Trophoblast cell (in vitro differentiated cells and primary cell): ENCODE data around the gene RTN1.

Experiments used
- DNase-seq, 2 donors: peaks; one replicate each; pipeline ENCODE4 v3.0.0-alpha.2; 2016
- H2AFZ ChIP-seq: 2 replicates; pipeline ENCODE4 v1.6.1; 2013; ENCODE audit warnings: low read length, moderate library complexity, mild to moderate bottlenecking; ENCODE audit not compliant: insufficient read depth, poor library complexity
- H2AK5ac ChIP-seq: 2 replicates; pipeline ENCODE4 v1.6.1; 2013; ENCODE audit warnings: mild to moderate bottlenecking, low read length
- H2BK120ac ChIP-seq: 2 replicates; pipeline ENCODE4 v1.6.1; 2013; ENCODE audit warnings: low read length, mild to moderate bottlenecking, moderate library complexity; ENCODE audit not compliant: insufficient read depth, poor library complexity
- H2BK12ac ChIP-seq: 2 replicates; pipeline ENCODE4 v1.6.1; 2013; ENCODE audit warnings: mild to moderate bottlenecking, low read length, moderate library complexity
- H2BK5ac ChIP-seq: 2 replicates; pipeline ENCODE4 v1.6.1; 2013; ENCODE audit warnings: low read length, low read depth, moderate library complexity, mild to moderate bottlenecking; ENCODE audit not compliant: poor library complexity
- H3K14ac ChIP-seq: 2 replicates; pipeline ENCODE4 v1.6.1; 2013; ENCODE audit warnings: mild to moderate bottlenecking, low read length
- H3K18ac ChIP-seq: 2 replicates; pipeline ENCODE4 v1.6.1; 2013; ENCODE audit warnings: mild to moderate bottlenecking, low read length
- H3K23ac ChIP-seq: 2 replicates; pipeline ENCODE4 v1.6.1; 2013; ENCODE audit warnings: low read length
- H3K27ac ChIP-seq: 2 replicates; pipeline ENCODE4 v1.5.1; 2013; ENCODE audit warnings: low read depth, mild to moderate bottlenecking, inconsistent platforms, low read length, moderate library complexity
- H3K27me3 ChIP-seq: 2 replicates; pipeline ENCODE4 v1.6.1; 2013; ENCODE audit warnings: inconsistent platforms, mild to moderate bottlenecking, low read length, moderate library complexity; ENCODE audit not compliant: insufficient read depth
- H3K36me3 ChIP-seq, 2 experiments: 1 replicate in 1 of 2; 2 replicates in 1 of 2; pipeline ENCODE4 v1.6.1; 2013; ENCODE audit warnings: low read length in 2 of 2, mild to moderate bottlenecking in 2 of 2, moderate library complexity in 1 of 2; ENCODE audit not compliant: insufficient read depth in 2 of 2, control insufficient read depth in 1 of 2
- H3K4ac ChIP-seq: 2 replicates; pipeline ENCODE4 v1.6.1; 2013; ENCODE audit warnings: low read depth, mild to moderate bottlenecking, low read length, moderate library complexity
- H3K4me1 ChIP-seq, 2 experiments: 1 replicate in 1 of 2; 2 replicates in 1 of 2; pipeline ENCODE4 v1.6.1; 2013; ENCODE audit warnings: low read length in 2 of 2, mild to moderate bottlenecking in 2 of 2, moderate library complexity in 1 of 2; ENCODE audit not compliant: insufficient read depth in 2 of 2, control insufficient read depth in 1 of 2
- H3K4me2 ChIP-seq: 2 replicates; pipeline ENCODE4 v1.6.1; 2013; ENCODE audit warnings: inconsistent platforms, mild to moderate bottlenecking, low read length, moderate library complexity
- H3K4me3 ChIP-seq: 2 replicates; pipeline ENCODE4 v1.5.1; 2013; ENCODE audit warnings: mild to moderate bottlenecking, low read depth, low read length, inconsistent platforms
- H3K79me1 ChIP-seq: one replicate; pipeline ENCODE4 v1.6.1; 2013; ENCODE audit warnings: low read length
- H3K79me2 ChIP-seq: 2 replicates; pipeline ENCODE4 v1.6.1; 2013; ENCODE audit warnings: low read length, mild to moderate bottlenecking; ENCODE audit not compliant: control insufficient read depth, insufficient read depth, poor library complexity
- H3K9ac ChIP-seq: 2 replicates; pipeline ENCODE4 v1.6.1; 2013; ENCODE audit warnings: mild to moderate bottlenecking, low read length
- H3K9me3 ChIP-seq: 2 replicates; pipeline ENCODE4 v1.6.1; 2013; ENCODE audit warnings: low read depth, mild to moderate bottlenecking, control low read depth, inconsistent platforms, low read length; ENCODE audit not compliant: insufficient read depth
- H4K12ac ChIP-seq: 2 replicates; pipeline ENCODE4 v1.6.1; 2013; ENCODE audit warnings: low read depth, mild to moderate bottlenecking, low read length, moderate library complexity
- H4K8ac ChIP-seq: 2 replicates; pipeline ENCODE4 v1.6.1; 2013; ENCODE audit warnings: low read depth, mild to moderate bottlenecking, low read length, moderate library complexity
- H4K91ac ChIP-seq: one replicate; pipeline ENCODE4 v1.6.1; 2013; ENCODE audit warnings: low read depth, mild to moderate bottlenecking, low read length, moderate library complexity
- WGBS: extraction: QIAGEN DNeasy Blood & Tissue Kit; methylation state at CpG from one replicate; pipeline ENCODE4 v1.1.7; 2013; ENCODE audit warnings: missing lambda C conversion rate; ENCODE audit not compliant: insufficient read length, insufficient coverage; ENCODE audit errors: extremely low coverage; 5-methylcytosine and 5-hydroxymethylcytosine counted together

Gene RTN1

GRCh38 chr14:59595071-59595470 lies 275.5 kb downstream of the RTN1 start:
- Histone ChIP-seq H3K79me2 (no peaks in the 10 kb centered on the region), H3K4ac (no peak overlapping the region)

GRCh38 chr14:59591641-59592370 lies 278.8 kb downstream of the RTN1 start:
- Histone ChIP-seq H3K18ac (no peak overlapping the region), H3K4me3 (no peak overlapping the region), H4K91ac (no peak overlapping the region), H2AFZ (no peak overlapping the region), H3K9ac (no peak overlapping the region), H3K14ac (no peak overlapping the region), H3K23ac (no peak overlapping the region), H3K27me3 (no peaks in the 10 kb centered on the region), H2BK120ac (no peak overlapping the region), H3K79me2 (no peaks in the 10 kb centered on the region), H4K12ac (no peak overlapping the region), H3K79me1 (no peaks in the 10 kb centered on the region), H3K27ac (no peak overlapping the region), H3K4ac (no peak overlapping the region), H2BK12ac (no peak overlapping the region), H3K4me2 (no peak overlapping the region), H2AK5ac (no peak overlapping the region), H4K8ac (no peak overlapping the region), H3K36me3 (no peaks in the 10 kb centered on the region), H2BK5ac (no peak overlapping the region), H3K9me3 (no peaks in the 10 kb centered on the region), H3K4me1 (no peaks in the 10 kb centered on the region)
- WGBS = no CpG with 5 or more reads among the region's 5 CpGs
- DNase-seq = no peak

More at GRCh38 chr14:59595071-59595470, 275.5 kb downstream of the RTN1 start:
- no peak overlapping the region for H2AK5ac ChIP-seq
- H3K27me3 ChIP-seq = no peaks in the 10 kb centered on the region
- no peak overlapping the region for H2AFZ ChIP-seq
- DNase-seq = no peak
- H3K23ac ChIP-seq = no peak overlapping the region
- H2BK5ac ChIP-seq = no peak overlapping the region
- H3K18ac ChIP-seq = no peak overlapping the region
- no peaks in the 10 kb centered on the region for H3K36me3 ChIP-seq
- H3K4me1 ChIP-seq = no peaks in the 10 kb centered on the region
- no CpG with 5 or more reads among the region's 6 CpGs for WGBS
- H3K9me3 ChIP-seq = no peaks in the 10 kb centered on the region
- no peak overlapping the region for H2BK120ac ChIP-seq
- H4K12ac ChIP-seq = no peak overlapping the region
- no peak overlapping the region for H4K91ac ChIP-seq
- no peak overlapping the region for H3K9ac ChIP-seq
- no peak overlapping the region for H4K8ac ChIP-seq
- H3K4me3 ChIP-seq = no peak overlapping the region
- no peaks in the 10 kb centered on the region for H3K79me1 ChIP-seq
- H3K27ac ChIP-seq = no peak overlapping the region
- H3K14ac ChIP-seq = no peak overlapping the region
- H2BK12ac ChIP-seq = no peak overlapping the region
- H3K4me2 ChIP-seq = no peak overlapping the region

GRCh38 chr14:59588101-59588500 lies 282.5 kb downstream of the RTN1 start:
- Histone ChIP-seq H2BK12ac (no peak overlapping the region), H4K91ac (no peak overlapping the region), H3K18ac (no peak overlapping the region), H4K12ac (no peak overlapping the region), H3K4ac (no peak overlapping the region), H3K14ac (no peak overlapping the region), H2BK120ac (no peak overlapping the region), H3K79me2 (no peaks in the 10 kb centered on the region), H3K23ac (no peak overlapping the region), H3K4me2 (no peak overlapping the region), H3K4me1 (no peaks in the 10 kb centered on the region), H2BK5ac (no peak overlapping the region), H3K36me3 (no peaks in the 10 kb centered on the region), H3K27ac (no peak overlapping the region), H3K79me1 (no peaks in the 10 kb centered on the region), H2AFZ (no peak overlapping the region), H3K27me3 (no peaks in the 10 kb centered on the region), H3K9me3 (no peaks in the 10 kb centered on the region), H3K4me3 (no peak overlapping the region), H4K8ac (no peak overlapping the region), H2AK5ac (no peak overlapping the region), H3K9ac (no peak overlapping the region)
- WGBS = no CpG with 5 or more reads among the region's 3 CpGs
- no peak for DNase-seq

DNA sequence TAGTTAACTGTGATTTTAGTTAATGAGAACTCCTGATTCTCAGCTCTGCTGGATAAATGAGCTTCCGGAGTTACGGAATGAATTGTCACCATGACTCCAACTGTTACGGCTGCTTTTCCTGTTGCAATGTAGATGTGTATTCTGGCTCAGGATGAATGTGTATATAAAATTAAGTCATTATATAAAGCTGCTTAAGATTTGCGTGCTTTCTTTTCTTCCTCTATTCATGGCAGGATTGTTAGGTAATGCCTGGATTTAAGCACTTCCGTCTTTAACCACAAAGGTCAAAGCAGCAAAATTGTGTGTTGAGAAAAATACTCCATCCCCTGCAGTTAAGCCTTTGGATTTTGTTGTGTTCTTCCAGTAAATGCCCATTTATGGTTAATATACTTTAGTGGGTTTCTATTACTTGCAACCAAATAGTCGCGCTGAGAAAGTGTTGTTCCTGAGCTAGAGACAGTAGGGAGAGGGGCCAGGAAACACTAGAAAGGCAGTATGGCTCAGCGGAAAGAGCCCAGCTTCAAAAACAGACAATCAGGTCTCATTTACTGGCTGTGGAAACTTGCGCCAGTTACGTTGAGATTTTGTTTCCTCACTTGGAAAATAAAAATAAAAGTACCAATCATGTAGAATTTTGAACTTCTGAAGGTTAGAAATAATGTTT lies 284.6 kb downstream of the RTN1 start:
- no peaks in the 10 kb centered on the region for H3K9me3 ChIP-seq
- no peak overlapping the region for H4K91ac ChIP-seq
- H3K14ac ChIP-seq = no peak overlapping the region
- no peak overlapping the region for H2BK12ac ChIP-seq
- no peaks in the 10 kb centered on the region for H3K79me1 ChIP-seq
- no peak overlapping the region for H3K4me3 ChIP-seq
- H2AFZ ChIP-seq = no peak overlapping the region
- no peak overlapping the region for H3K4ac ChIP-seq
- H2BK120ac ChIP-seq = no peak overlapping the region
- no peak overlapping the region for H3K18ac ChIP-seq
- no peak overlapping the region for H2BK5ac ChIP-seq
- no peaks in the 10 kb centered on the region for H3K27me3 ChIP-seq
- no CpG with 5 or more reads among the region's 10 CpGs for WGBS
- no peaks in the 10 kb centered on the region for H3K36me3 ChIP-seq
- H3K9ac ChIP-seq = no peak overlapping the region
- H4K8ac ChIP-seq = no peak overlapping the region
- H3K27ac ChIP-seq = no peak overlapping the region
- no peak overlapping the region for H2AK5ac ChIP-seq
- H4K12ac ChIP-seq = no peak overlapping the region
- H3K4me2 ChIP-seq = no peak overlapping the region
- H3K4me1 ChIP-seq = no peaks in the 10 kb centered on the region
- DNase-seq = peak in 1 of 2 donors; percentile 5
- H3K79me2 ChIP-seq = no peaks in the 10 kb centered on the region
- no peak overlapping the region for H3K23ac ChIP-seq
